Stimulated activated naive CD4-positive, alpha-beta T cell treated with Interleukin-2 at 50 U/mL for 16 hours (primary cell): Measurements from ENCODE around the gene STX12.
A peak's percentile ranks its signal among the peaks of the same experiment; 100 is the strongest.
"Not testable (repeated sequence)": the region's sequence is repeated elsewhere in the genome, so short reads cannot be mapped to it uniquely, and the experiment has no call there.

Experiments
- DNase-seq: peaks from one replicate; lab custom pipeline; 2025; lab: John Stamatoyannopoulos, UW

Gene STX12

DNA sequence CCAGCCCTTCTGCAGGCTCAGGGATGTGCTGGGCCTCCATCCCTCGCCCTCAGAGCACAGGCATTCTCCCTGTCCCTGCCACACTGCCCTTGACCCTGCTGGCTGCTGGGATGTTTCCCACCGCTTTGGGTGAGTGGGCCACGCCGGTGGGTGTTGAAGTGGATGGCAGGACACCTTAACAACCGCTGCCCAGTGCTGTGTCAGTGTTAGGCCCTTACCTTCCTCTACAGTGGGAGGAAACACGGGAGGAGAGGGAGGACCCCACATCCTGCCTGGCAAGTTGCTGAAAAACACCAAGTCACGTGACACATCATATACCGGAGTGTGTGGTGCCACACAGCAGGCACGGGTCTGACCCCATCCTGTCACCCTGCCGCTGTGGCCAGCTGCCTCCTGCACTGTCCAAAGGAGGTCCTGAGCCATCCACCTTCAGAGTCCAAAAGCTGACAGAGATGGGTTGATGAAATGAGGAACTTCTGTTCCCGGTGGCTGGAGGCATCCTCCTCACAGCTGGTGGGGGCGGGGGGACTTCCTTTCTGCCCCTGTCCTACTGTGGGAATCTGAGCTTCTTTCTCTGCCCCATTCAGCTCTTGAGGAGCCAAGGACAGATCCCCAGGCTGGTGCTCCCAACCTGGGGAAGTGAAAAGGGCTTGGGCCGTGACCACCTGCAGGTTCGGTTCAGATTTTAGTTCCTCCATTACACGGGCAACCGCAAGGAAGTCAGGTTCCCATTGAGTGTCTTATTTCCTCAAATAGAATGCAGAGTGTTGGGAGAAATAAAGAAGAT is 96.1 kb downstream of the STX12 start:
- peak; percentile 54 for DNase-seq

DNA sequence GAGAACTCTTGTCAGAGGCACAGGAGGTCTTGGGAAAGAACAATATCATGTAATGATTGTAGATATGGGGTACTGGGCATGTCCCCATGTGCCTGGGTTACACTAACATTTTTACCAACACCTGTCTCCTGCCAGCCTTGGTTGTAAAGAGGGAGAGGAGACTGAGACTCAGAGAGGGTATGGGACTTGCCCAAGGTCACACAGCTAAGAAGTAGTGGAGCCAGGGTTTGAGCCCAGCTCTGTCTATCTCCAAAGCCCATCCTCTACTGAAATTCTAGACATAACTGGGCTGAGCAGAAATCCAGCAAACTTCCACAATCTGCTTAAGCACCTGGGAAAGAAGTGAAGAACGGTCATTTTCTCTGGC is 96.7 kb downstream of the STX12 start:
- DNase-seq, result no peak

DNA sequence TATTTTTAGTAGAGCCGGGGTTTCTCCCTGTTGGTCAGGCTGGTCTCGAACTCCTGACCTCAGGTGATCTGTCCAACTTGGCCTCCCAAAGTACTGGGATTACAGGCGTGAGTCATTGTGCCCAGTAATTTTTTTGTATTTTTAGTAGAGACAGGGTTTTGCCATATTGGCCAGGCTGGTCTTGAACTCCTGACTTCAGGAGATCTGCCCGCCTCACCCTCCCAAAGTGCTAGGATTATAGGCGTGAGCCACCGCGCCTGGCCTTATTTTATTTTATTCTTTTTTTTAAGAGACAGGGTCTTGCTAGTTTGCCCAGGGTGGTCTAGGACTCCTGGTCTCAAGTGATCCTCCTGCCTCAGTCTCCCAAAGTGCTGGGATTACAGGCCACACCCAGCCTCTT is 98.1 kb downstream of the STX12 start:
- not testable (repeated sequence) for DNase-seq

DNA sequence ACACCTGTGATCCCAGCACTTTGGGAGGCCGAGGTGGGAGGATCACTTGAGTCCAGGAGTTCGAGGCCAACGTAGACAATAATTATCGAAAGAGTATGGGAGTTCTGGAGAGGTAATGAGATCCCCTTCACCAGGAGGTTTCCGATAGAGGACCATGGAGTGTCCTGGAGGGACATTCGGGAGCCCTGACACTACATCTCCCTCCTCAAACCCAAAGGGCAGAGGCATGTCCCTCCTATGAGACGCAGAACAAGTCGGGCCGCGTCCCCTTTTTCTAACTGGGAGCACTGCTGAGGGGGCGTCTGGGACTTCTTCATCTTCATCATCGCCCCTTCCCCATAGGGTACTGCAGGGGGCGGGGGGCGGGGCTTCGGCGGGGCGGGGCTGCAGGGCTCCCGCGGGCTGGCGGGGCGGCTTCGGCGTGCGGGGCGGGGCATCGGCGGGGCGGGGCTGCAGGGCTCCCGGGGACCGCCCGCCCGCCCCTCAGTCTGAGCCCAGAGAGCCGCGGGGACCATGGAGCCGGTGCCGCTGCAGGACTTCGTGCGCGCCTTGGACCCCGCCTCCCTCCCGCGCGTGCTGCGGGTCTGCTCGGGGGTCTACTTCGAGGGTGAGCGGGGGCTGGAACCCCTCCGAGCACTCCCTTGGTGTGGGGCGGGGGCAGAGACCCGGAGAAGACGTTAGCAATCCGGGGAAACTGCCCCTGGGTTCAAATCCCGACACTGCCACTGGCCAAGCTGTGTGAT is 99.2 kb downstream of the STX12 start, which contains the start of gene THEMIS2:
TSS of gene THEMIS2 (plus strand) at position 486 of the 743 bp plus-strand sequence. CDS start at position 514, 28 bp downstream.
- peak; percentile 87 for DNase-seq

DNA sequence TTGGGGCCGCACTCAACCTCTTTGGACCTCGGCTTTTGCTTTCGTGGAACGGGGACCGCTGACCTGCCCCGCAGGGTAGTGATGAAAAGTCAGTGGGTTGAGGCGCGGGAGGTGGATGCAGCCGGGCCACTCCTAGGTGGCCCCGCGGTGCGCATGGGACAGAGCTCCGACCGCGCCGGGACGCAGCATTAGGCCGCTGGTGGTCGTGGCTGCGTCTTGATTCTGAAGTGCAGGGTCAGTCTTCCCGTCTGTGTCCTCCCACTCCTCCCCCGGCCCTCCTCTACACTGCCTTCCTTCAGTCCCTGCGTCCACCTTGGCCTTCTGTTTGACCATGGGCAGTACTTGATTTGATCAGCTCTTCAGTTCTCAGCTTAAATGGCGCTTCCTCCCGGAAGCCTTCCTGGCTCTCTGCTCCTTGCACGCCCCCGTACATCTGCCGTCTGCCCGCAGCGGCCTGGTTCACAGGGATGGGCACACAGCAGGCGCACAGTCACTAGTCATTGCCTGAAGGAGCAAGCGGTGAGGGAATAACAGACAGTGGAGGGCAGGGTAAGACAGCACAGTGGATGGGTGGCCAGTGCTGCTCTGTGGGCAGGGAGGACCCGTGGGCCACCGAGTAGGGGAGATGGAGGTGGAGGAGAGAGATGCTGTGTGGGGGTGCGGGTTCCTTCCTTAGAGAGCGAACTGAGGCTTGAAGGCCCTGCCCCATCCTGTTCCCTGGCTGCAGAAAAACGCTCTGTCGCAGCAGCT is 100.0 kb downstream of the STX12 start:
- DNase-seq, result peak; percentile 18

DNA sequence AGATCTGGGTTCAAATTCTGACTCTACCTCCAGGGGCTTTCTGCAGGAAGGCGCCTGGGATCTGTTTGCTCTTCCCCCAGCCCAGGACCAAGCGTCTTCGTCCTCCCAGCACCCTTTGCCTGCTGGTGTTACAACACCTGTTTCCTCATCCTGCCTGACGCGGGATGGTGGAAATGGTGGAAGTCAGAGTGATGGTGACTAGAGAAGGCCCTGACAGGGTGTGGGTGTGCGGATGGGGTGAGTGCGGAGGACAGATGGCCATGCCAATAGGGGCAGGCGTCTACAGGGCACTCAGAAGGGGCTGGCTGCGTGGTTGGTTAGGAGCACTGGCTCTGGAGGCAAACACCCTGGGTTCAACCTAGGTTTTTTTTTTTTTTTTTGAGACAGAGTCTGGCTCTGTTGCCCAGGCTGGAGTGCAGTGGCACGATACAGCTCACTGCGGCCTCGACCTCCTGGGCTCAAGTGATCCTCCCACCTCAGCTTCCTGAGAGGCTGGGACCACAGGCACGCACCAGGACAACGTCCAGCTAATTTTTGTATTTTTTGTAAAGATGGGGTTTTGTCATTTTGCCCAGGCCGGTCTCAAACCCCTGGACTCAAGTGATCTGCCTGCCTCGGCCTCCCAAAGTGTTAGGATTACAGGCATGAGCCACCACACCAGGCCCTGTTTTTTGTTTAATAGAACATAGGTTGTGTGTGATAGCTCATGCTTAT is 100.8 kb downstream of the STX12 start:
- no peak for DNase-seq
